GM19467 (cell line): Measurements from ENCODE around the gene CMKLR1.

Experiments
- ATAC-seq: cut with Tn5 transposase; IDR thresholded peaks from one replicate; pipeline ENCODE4 v1.9.1; 2021; ENCODE audit warnings: mild to moderate bottlenecking, moderate library complexity; ENCODE audit not compliant: unreplicated experiment

CMKLR1 gene

DNA sequence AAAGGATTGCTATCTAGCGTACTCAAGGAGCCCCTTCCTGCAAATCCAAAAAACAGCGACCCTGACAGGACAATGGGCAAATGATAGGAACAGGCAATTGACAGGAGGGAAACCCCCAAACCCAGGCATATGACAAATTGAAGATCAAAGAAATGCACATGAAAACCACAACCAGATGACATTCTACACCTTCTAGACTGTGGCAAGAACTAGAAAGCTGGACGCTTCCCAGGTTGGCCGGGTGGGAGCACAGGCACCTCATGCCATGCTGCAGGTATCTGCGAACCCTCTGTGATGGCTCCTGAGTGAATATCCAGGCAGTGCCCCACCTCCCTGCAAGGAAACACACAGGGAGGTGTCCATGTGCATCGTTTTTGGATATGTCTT lies 37.1 kb downstream of the CMKLR1 start:
- no peak for ATAC-seq

- ATAC-seq, result no peak
These were observed 37.8 kb downstream of the CMKLR1 start for GRCh38 chr12:108301346-108301745.

DNA sequence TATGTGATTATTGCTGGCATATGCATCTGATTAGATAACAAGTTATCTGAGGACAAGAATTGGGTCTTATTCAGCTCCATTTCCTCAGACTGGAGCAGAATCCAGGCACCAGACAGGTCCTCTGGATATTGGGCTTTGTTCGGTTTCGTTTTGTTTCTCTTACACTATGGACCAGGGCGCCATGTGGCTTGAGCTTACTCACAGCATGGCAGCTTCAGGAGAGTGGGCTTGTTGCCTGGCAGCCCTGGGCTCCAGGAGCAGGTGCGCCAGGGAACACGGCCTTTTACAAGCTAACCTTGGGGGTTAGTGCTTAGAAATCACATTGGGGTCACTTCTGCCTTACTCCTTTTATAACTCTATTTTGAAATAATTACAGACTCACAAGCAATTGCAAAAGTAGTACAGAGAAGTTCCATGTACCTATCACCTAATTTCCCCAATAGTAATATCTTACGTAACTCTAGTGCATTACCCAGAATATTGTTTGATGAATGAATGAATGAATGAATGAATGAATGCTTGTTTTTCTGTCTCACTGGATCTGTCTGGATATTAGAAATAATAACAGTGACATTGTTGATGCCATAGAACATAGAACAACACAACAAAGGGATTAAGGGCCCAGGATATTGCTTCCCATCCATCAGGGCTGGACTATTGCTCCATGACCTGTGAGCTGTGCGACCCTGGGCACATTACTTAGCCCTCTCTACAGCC lies 39.0 kb downstream of the CMKLR1 start:
- ATAC-seq, result no peak

GRCh38 chr12:108299516-108299915 lies 39.6 kb downstream of the CMKLR1 start:
- no peak for ATAC-seq

GRCh38 chr12:108298761-108299275 lies 40.3 kb downstream of the CMKLR1 start:
- no peak for ATAC-seq

DNA sequence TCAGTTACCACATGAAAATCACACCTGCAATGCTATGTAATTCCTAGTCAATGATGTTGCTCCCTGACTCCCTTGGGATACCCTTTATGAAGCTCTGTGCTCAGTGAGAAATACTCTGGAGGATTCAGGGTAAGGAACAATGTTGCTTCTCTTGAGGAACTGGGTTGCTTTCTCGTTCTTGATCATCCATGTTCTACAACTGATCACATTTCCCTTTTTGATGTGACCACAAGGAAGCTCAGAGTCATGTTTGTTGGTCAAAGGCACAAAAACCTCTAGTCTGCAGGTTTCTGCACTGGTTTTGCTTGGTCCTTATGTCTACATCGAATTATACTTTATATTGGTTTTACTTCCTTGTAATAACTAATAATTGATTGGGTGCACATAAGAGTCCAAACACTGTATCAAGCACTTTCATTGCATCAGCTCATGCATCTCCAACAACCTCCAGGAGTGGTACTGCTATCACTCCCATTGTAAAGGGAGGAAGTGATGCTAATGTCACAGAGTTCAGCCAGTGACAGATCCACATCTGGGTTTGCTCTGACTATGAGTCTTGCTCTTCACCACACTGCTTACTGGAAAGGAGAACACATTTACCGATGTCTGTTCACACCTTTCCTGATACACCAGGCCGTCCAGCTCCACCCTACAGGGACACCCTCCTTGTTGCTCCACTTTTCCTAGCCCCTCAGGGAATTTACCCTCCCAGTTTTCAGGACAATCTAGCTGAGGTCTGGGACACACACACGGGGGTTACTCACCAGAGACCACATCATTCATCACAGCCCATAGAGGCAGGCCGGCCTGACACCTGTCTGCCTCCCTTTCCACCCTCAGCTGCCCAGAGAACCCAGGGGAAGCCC lies 41.0 kb downstream of the CMKLR1 start:
- peak; percentile 69 for ATAC-seq

GRCh38 chr12:108297424-108297823 lies 41.7 kb downstream of the CMKLR1 start:
- ATAC-seq, result no peak

DNA sequence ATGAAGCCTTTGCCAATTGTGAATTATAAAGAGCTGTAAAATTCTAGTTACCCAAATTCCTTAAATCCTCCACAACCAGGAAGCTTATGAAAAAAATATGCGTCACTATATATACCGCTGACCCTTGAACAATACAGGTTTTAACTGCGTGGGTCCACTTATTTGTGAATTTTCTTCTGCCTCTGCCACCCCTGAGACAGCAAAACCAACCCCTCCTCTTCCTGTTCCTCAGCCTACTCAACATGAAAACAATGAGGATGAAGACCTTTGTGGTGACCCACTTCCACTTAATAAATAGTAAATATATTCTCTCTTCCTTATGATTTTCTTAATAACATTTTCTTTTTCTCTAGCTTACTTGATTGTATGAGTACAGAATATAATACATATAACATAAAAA lies 42.2 kb downstream of the CMKLR1 start:
- ATAC-seq, result no peak

GRCh38 chr12:108295641-108296040 lies 43.5 kb downstream of the CMKLR1 start:
- ATAC-seq, result no peak

GRCh38 chr12:108289350-108290161 lies 49.6 kb downstream of the CMKLR1 start:
- ATAC-seq, result no peak

- no peak for ATAC-seq
These were observed 51.9 kb downstream of the CMKLR1 start for GRCh38 chr12:108287227-108287626.

DNA sequence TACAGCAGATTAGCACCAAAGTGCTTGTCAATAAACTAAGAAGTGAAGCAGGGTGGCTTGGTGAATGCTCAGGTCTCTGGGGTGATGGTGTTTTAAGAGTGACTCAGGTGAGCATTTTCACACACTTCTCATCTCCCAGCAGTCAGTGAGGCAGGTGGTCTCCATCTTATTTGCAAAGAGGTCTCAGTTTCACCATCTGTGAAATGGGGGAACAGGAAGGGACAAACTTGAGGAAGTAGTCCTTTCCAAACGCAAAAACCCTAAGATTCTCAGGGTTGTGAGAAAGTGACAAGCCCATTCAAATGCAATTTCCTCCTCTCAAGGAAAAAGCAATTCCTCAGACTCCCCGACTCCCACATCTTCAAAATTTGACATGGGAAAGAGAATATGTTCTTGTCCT lies 54.1 kb downstream of the CMKLR1 start:
- ATAC-seq, result no peak

DNA sequence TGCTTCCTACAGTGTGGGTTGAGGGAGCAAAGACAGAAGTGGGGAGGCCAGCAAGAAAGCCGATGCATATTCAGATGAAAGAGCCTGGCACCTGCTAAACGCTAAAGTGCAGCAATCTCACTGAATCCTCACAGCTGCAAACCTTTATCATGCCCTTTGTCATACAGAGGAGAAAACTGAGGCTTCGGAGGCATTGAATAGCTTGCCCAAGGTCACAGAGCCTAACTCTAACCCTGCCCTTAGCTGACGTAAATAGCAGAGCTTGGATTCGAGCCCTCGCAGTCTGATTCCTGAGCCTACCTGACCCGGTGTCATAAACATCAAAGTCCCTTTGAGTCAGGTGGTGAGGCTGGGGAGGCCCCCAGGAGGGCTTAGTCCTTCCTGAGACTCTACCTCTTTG lies 54.9 kb downstream of the CMKLR1 start:
- ATAC-seq, result no peak

DNA sequence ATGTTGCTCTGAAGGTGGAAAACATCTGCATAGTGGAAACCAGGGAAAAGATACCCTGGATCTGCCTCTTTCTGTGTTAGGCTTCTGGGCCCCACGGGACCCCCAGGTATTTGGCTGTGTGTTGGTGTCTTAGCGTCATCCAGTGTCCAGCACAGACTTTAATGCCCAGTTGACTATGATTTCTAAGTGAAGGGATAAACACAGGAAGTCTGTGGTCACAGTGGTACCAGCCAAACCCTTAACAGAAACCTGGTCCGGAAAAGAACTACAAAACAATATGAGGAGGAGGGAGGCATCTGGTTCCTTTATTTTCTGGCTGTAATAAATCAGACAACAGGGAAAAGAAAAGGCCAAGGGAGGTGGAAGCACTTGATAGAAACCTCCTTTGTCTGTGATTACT lies 56.4 kb downstream of the CMKLR1 start:
- no peak for ATAC-seq

GRCh38 chr12:108282160-108282559 lies 57.0 kb downstream of the CMKLR1 start:
- ATAC-seq, result no peak

GRCh38 chr12:108277613-108278012 lies 61.5 kb downstream of the CMKLR1 start:
- ATAC-seq, result no peak

DNA sequence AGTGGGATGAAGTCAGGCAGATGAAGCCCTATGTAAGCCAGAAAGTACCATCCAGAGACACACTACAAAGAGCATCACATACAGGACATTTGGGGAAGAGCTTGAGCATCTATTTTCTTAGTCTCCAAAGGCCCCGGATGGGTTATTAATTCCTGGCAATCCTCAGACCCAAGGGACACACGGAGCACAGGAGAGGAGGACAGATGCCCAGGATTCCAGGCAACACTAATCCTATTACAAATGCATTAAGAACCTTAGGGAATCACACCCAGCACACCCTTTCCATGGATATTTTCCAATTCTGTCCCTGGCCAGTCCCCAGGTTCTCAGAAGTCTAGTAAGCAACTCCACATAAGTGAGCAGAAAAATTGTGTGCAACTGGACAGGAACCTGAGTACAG lies 65.9 kb downstream of the CMKLR1 start:
- no peak for ATAC-seq

DNA sequence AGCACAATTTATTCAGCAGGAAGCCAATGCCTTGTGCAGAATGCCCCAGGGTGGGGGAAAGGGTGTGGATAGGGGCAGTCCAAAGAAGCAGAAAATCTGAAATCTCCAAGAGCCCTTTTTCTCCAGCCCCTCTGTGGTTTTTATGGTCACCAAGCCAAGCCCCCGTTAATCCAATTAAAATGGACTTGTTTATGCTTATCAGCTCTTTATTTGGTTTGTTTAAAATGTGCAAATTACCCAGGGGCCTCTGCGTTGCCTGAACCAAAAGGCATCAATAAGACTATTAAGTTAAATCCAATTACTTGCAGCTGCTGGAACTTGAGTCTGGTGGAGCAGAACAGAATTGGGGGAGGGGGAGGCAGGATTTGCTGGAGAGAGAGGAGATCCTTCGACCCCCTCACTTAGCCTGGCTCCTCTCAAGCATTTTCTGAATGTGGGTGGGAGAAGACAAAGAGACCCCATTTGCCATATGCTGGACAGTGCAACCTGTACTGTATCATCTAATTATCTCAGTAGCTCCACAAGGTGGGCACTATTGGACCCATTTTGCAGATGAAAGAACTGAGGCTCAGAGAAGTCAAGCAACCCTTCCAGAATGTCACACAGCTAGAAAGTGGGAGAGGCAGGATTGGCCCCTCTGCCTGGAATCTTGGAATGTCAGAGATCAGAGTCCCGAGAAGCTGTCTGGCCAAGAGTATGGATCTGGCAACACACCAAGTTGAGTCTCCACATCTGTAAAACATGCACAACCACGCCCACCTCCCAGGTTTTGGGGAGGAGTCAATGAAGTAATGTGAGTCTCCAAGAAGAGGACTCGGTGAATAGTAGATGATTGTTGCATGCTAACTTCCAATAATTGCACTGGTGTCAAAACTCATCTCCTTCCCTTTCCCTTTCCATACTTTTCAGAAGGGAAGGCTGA lies 66.9 kb downstream of the CMKLR1 start:
- ATAC-seq, result no peak

GRCh38 chr12:108270849-108271143 lies 68.3 kb downstream of the CMKLR1 start:
- no peak for ATAC-seq
